Measurements from ENCODE around the gene OLIG2.

Gene OLIG2

GRCh38 chr21:33025489-33026442 lies at the start of gene OLIG2:
TSS of gene OLIG2 (plus strand) at chr21:33025935. CDS start at chr21:33026863, 928 bp downstream.
- DNase-seq (ENCODE audit: low read depth): no peak
- no peak for TF ChIP-seq CTCF (IDR thresholded peaks at IDR 0.05; ENCODE audit: insufficient read depth, low read depth, low read length, missing control alignments)
- no peak within 1 kb of the TSS for H3K4me3 ChIP-seq (ENCODE audit: low read length)

GRCh38 chr21:32976791-32977190 lies 48.9 kb upstream of the OLIG2 start:
- TF ChIP-seq CTCF (IDR thresholded peaks at IDR 0.05; ENCODE audit: insufficient read depth, low read depth, low read length, missing control alignments): no peak
- no peak overlapping the region for H3K4me3 ChIP-seq (ENCODE audit: low read length)
- DNase-seq (ENCODE audit: low read depth): no peak

GRCh38 chr21:32977216-32977615 lies 48.5 kb upstream of the OLIG2 start:
- TF ChIP-seq CTCF (IDR thresholded peaks at IDR 0.05; ENCODE audit: insufficient read depth, low read depth, low read length, missing control alignments): no peak
- H3K4me3 ChIP-seq (ENCODE audit: low read length): no peak overlapping the region
- DNase-seq (ENCODE audit: low read depth): no peak

- no peak overlapping the region for H3K4me3 ChIP-seq (ENCODE audit: low read length)
- DNase-seq (ENCODE audit: low read depth): no peak
- TF ChIP-seq CTCF (IDR thresholded peaks at IDR 0.05; ENCODE audit: insufficient read depth, low read depth, low read length, missing control alignments): no peak
Observed at GRCh38 chr21:32978331-32979270, 47.1 kb upstream of the OLIG2 start.

GRCh38 chr21:32979598-32980268 lies 46.0 kb upstream of the OLIG2 start:
- no peak for DNase-seq (ENCODE audit: low read depth)
- TF ChIP-seq CTCF (IDR thresholded peaks at IDR 0.05; ENCODE audit: insufficient read depth, low read depth, low read length, missing control alignments): no peak
- no peak overlapping the region for H3K4me3 ChIP-seq (ENCODE audit: low read length)

GRCh38 chr21:32981096-32981495 lies 44.6 kb upstream of the OLIG2 start:
- no peak overlapping the region for H3K4me3 ChIP-seq (ENCODE audit: low read length)
- no peak for DNase-seq (ENCODE audit: low read depth)
- no peak for TF ChIP-seq CTCF (IDR thresholded peaks at IDR 0.05; ENCODE audit: insufficient read depth, low read depth, low read length, missing control alignments)
